Sigmoid colon (tissue), 4 donors: ENCODE measurements around the gene VMO1.

Source experiments
- EP300 ChIP-seq, 4 donors: sonication (generic); formaldehyde crosslinking; IDR thresholded peaks; one replicate each; pipeline ENCODE4 v1.6.1; 2017; ENCODE audit warnings: antibody characterized with exemption in 4 of 4
- POLR2AphosphoS5 ChIP-seq, 4 donors: sonication (generic); formaldehyde crosslinking; IDR thresholded peaks; one replicate each; pipeline ENCODE4 v1.6.1; 2017; ENCODE audit warnings: antibody characterized with exemption in 4 of 4

GRCh38 chr17:4741544-4741943 lies 44.6 kb downstream of the VMO1 start:
- no peak for TF ChIP-seq POLR2AphosphoS5 (IDR thresholded peaks at IDR 0.05)
- no peak for TF ChIP-seq EP300 (IDR thresholded peaks at IDR 0.05)
